ENCODE data around the gene PSMD11. TPM values are rescaled to one million over a fixed set of nuclear protein-coding genes. Genes with fewer than 3 reads are reported as not detected.

Gene PSMD11
- total RNA-seq, 1 donor from 2014 or later, result 129 TPM

DNA sequence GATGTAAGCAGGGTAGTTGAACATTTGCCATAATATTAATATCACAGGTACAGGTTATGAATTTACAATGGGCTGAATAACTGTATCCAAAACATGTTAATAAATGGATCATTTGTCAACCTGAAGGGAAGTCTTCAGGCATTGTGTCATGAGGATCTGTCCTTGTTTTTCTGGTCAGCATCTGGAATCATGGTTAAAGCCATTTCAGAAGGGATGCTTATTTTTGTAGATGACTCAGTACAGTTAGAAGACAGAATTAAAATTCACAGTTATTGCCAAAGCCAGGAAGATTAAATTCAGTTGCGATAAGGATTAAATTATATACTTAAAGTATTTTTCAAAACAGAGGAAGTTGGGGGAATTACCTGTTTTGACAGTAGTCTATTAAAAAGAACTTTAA is 8.0 kb downstream of the PSMD11 start:
- Histone ChIP-seq H3K27me3 (ENCODE audit: insufficient read depth, low read length) (no peaks in the 10 kb centered on the region), H3K36me3 (ENCODE audit: insufficient read depth, low read length) (peaks cover 52% of the 10 kb centered on the region), H4K20me1 (ENCODE audit: insufficient read depth, low read length) (peaks cover 81% of the 10 kb centered on the region), H3K27ac (ENCODE audit: low read depth, low read length) (no peak overlapping the region), H3K4me2 (ENCODE audit: low read length) (no peak overlapping the region), H3K79me2 (ENCODE audit: insufficient read depth, low read length) (peaks cover 91% of the 10 kb centered on the region), H3K4me3 (ENCODE audit: insufficient read depth, low read depth, low read length) (no peak overlapping the region), H3K4me1 (ENCODE audit: insufficient read depth, low read length) (no peaks in the 10 kb centered on the region), H3K9ac (ENCODE audit: low read length) (no peak overlapping the region), H2AFZ (ENCODE audit: low read depth, low read length) (no peak overlapping the region), H3K9me3 (ENCODE audit: insufficient read depth, low read depth, low read length) (no peaks in the 10 kb centered on the region)
- H3K27ac Mint-ChIP-seq (ENCODE audit: unreplicated experiment), result no peak overlapping the region
- FAIRE-seq, result no peak
- H3K4me1 Mint-ChIP-seq (ENCODE audit: low read depth, unreplicated experiment), result peaks cover 6% of the 10 kb centered on the region
- peak; percentile 53 for DNase-seq (ENCODE audit: low read depth)
- no peaks in the 10 kb centered on the region for H3K27me3 Mint-ChIP-seq (ENCODE audit: low read depth, unreplicated experiment)
- no peaks in the 10 kb centered on the region for H3K9me3 Mint-ChIP-seq (ENCODE audit: unreplicated experiment)
- TF ChIP-seq EZH2 (IDR thresholded peaks at IDR 0.05; ENCODE audit: insufficient read depth, low read length), result no peak
- TF ChIP-seq, protein P1, sequence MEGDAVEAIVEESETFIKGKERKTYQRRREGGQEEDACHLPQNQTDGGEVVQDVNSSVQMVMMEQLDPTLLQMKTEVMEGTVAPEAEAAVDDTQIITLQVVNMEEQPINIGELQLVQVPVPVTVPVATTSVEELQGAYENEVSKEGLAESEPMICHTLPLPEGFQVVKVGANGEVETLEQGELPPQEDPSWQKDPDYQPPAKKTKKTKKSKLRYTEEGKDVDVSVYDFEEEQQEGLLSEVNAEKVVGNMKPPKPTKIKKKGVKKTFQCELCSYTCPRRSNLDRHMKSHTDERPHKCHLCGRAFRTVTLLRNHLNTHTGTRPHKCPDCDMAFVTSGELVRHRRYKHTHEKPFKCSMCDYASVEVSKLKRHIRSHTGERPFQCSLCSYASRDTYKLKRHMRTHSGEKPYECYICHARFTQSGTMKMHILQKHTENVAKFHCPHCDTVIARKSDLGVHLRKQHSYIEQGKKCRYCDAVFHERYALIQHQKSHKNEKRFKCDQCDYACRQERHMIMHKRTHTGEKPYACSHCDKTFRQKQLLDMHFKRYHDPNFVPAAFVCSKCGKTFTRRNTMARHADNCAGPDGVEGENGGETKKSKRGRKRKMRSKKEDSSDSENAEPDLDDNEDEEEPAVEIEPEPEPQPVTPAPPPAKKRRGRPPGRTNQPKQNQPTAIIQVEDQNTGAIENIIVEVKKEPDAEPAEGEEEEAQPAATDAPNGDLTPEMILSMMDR (IDR thresholded peaks at IDR 0.05; ENCODE audit: insufficient read depth, low read depth, low read length), result no peak
- H3K36me3 Mint-ChIP-seq (ENCODE audit: low read depth, unreplicated experiment), result peaks cover 10% of the 10 kb centered on the region
- H3K4me3 Mint-ChIP-seq (ENCODE audit: unreplicated experiment), result no peak overlapping the region

- H3K36me3 Mint-ChIP-seq (ENCODE audit: low read depth, unreplicated experiment), result peaks cover 7% of the 10 kb centered on the region
- H3K27me3 Mint-ChIP-seq (ENCODE audit: low read depth, unreplicated experiment), result no peaks in the 10 kb centered on the region
- H3K9me3 Mint-ChIP-seq (ENCODE audit: unreplicated experiment), result no peaks in the 10 kb centered on the region
- H3K27ac Mint-ChIP-seq (ENCODE audit: unreplicated experiment), result no peak overlapping the region
- DNase-seq (ENCODE audit: low read depth), result no peak
- Histone ChIP-seq H2AFZ (ENCODE audit: low read depth, low read length) (no peak overlapping the region), H4K20me1 (ENCODE audit: insufficient read depth, low read length) (peaks cover 84% of the 10 kb centered on the region), H3K9me3 (ENCODE audit: insufficient read depth, low read depth, low read length) (no peaks in the 10 kb centered on the region), H3K9ac (ENCODE audit: low read length) (no peak overlapping the region), H3K27ac (ENCODE audit: low read depth, low read length) (no peak overlapping the region), H3K27me3 (ENCODE audit: insufficient read depth, low read length) (no peaks in the 10 kb centered on the region), H3K36me3 (ENCODE audit: insufficient read depth, low read length) (peaks cover 55% of the 10 kb centered on the region), H3K4me1 (ENCODE audit: insufficient read depth, low read length) (no peaks in the 10 kb centered on the region), H3K4me3 (ENCODE audit: insufficient read depth, low read depth, low read length) (no peak overlapping the region), H3K4me2 (ENCODE audit: low read length) (no peak overlapping the region), H3K79me2 (ENCODE audit: insufficient read depth, low read length) (peaks cover 90% of the 10 kb centered on the region)
- no peak for FAIRE-seq
- H3K4me3 Mint-ChIP-seq (ENCODE audit: unreplicated experiment), result no peak overlapping the region
- peaks cover 6% of the 10 kb centered on the region for H3K4me1 Mint-ChIP-seq (ENCODE audit: low read depth, unreplicated experiment)
- TF ChIP-seq EZH2 (IDR thresholded peaks at IDR 0.05; ENCODE audit: insufficient read depth, low read length), result no peak
- TF ChIP-seq, protein P1 (IDR thresholded peaks at IDR 0.05; ENCODE audit: insufficient read depth, low read depth, low read length), result no peak
Observed at GRCh38 chr17:32453370-32453769, 9.1 kb downstream of the PSMD11 start.

GRCh38 chr17:32458371-32458770 is 14.1 kb downstream of the PSMD11 start:
- H3K4me3 Mint-ChIP-seq (ENCODE audit: unreplicated experiment), result no peak overlapping the region
- Histone ChIP-seq H3K36me3 (ENCODE audit: insufficient read depth, low read length) (peaks cover 43% of the 10 kb centered on the region), H3K9me3 (ENCODE audit: insufficient read depth, low read depth, low read length) (no peaks in the 10 kb centered on the region), H2AFZ (ENCODE audit: low read depth, low read length) (no peak overlapping the region), H4K20me1 (ENCODE audit: insufficient read depth, low read length) (peaks cover 83% of the 10 kb centered on the region), H3K27ac (ENCODE audit: low read depth, low read length) (no peak overlapping the region), H3K79me2 (ENCODE audit: insufficient read depth, low read length) (peaks cover 82% of the 10 kb centered on the region), H3K4me2 (ENCODE audit: low read length) (no peak overlapping the region), H3K9ac (ENCODE audit: low read length) (no peak overlapping the region), H3K27me3 (ENCODE audit: insufficient read depth, low read length) (no peaks in the 10 kb centered on the region), H3K4me3 (ENCODE audit: insufficient read depth, low read depth, low read length) (no peak overlapping the region), H3K4me1 (ENCODE audit: insufficient read depth, low read length) (no peaks in the 10 kb centered on the region)
- H3K36me3 Mint-ChIP-seq (ENCODE audit: low read depth, unreplicated experiment), result peaks cover 15% of the 10 kb centered on the region
- TF ChIP-seq, protein P1 (IDR thresholded peaks at IDR 0.05; ENCODE audit: insufficient read depth, low read depth, low read length), result no peak
- TF ChIP-seq EZH2 (IDR thresholded peaks at IDR 0.05; ENCODE audit: insufficient read depth, low read length), result no peak
- no peak overlapping the region for H3K27ac Mint-ChIP-seq (ENCODE audit: unreplicated experiment)
- no peaks in the 10 kb centered on the region for H3K9me3 Mint-ChIP-seq (ENCODE audit: unreplicated experiment)
- H3K27me3 Mint-ChIP-seq (ENCODE audit: low read depth, unreplicated experiment), result no peaks in the 10 kb centered on the region
- DNase-seq (ENCODE audit: low read depth) (no peak), FAIRE-seq (no peak)
- peaks cover 9% of the 10 kb centered on the region for H3K4me1 Mint-ChIP-seq (ENCODE audit: low read depth, unreplicated experiment)
